ENCODE results near the gene ENOX2.
"Not testable (repeated sequence)": the region's sequence is repeated elsewhere in the genome, so short reads cannot be mapped to it uniquely, and the experiment has no call there.

The ENOX2 gene

GRCh38 chrX:130746709-130747342 is 156.2 kb downstream of the ENOX2 start:
- DNase-seq = no peak

- DNase-seq = no peak
These were observed 156.9 kb downstream of the ENOX2 start for GRCh38 chrX:130746077-130746476.

- no peak for DNase-seq
These were observed 161.4 kb downstream of the ENOX2 start for GRCh38 chrX:130741584-130741983.

- DNase-seq = no peak
These were observed 161.9 kb downstream of the ENOX2 start for GRCh38 chrX:130741151-130741550.

GRCh38 chrX:130738638-130739195 is 164.3 kb downstream of the ENOX2 start:
- DNase-seq = no peak

- no peak for DNase-seq
These were observed 168.3 kb downstream of the ENOX2 start for GRCh38 chrX:130734713-130735112.

GRCh38 chrX:130728208-130728607 is 174.8 kb downstream of the ENOX2 start:
- DNase-seq = no peak

GRCh38 chrX:130726661-130727060 is 176.3 kb downstream of the ENOX2 start:
- no peak for DNase-seq

GRCh38 chrX:130725519-130725918 is 177.5 kb downstream of the ENOX2 start:
- no peak for DNase-seq

- DNase-seq = no peak
These were observed 183.6 kb downstream of the ENOX2 start for GRCh38 chrX:130719413-130719812.

- DNase-seq = no peak
These were observed 184.9 kb downstream of the ENOX2 start for GRCh38 chrX:130718137-130718536.

- DNase-seq = no peak
These were observed 186.1 kb downstream of the ENOX2 start for GRCh38 chrX:130716781-130717413.

- no peak for DNase-seq
These were observed 186.7 kb downstream of the ENOX2 start for GRCh38 chrX:130716346-130716745.

- DNase-seq = no peak
These were observed 187.7 kb downstream of the ENOX2 start for GRCh38 chrX:130715299-130715698.

- DNase-seq = no peak
These were observed 188.3 kb downstream of the ENOX2 start for GRCh38 chrX:130714665-130715064.

GRCh38 chrX:130714135-130714534 is 188.9 kb downstream of the ENOX2 start:
- DNase-seq = no peak

GRCh38 chrX:130709178-130709577 is 193.8 kb downstream of the ENOX2 start:
- not testable (repeated sequence) for DNase-seq

GRCh38 chrX:130705591-130705990 is 197.4 kb downstream of the ENOX2 start:
- DNase-seq = no peak

GRCh38 chrX:130704053-130705038 is 198.7 kb downstream of the ENOX2 start:
- DNase-seq = no peak

GRCh38 chrX:130702867-130703707 is 199.9 kb downstream of the ENOX2 start:
- DNase-seq = no peak

GRCh38 chrX:130700629-130701028 is 202.4 kb downstream of the ENOX2 start:
- no peak for DNase-seq

GRCh38 chrX:130699618-130700017 is 203.4 kb downstream of the ENOX2 start:
- DNase-seq = no peak

Data from CD4-positive, alpha-beta T cell treated with Interleukin-17A for 1 hour (primary cell).